H9 (cell line): ENCODE results near the gene SRSF4. TPM values are rescaled to one million over a fixed set of nuclear protein-coding genes. Genes with fewer than 3 reads are reported as not detected.

Experiments
- DNase-seq: peaks from one replicate; pipeline ENCODE4 v3.0.0-alpha.2; 2017
- H2AFZ ChIP-seq: one replicate; pipeline ENCODE4 v1.6.1; 2013; ENCODE audit warnings: mild to moderate bottlenecking, low read length, control low read depth, moderate library complexity
- H2AK5ac ChIP-seq: 2 replicates; pipeline ENCODE4 v1.6.1; 2013; ENCODE audit warnings: low read length, control low read depth, mixed read lengths; ENCODE audit not compliant: insufficient read length
- H2BK120ac ChIP-seq: one replicate; pipeline ENCODE4 v1.6.1; 2013; ENCODE audit warnings: low read depth, mild to moderate bottlenecking, low read length, control low read depth, inconsistent platforms; ENCODE audit not compliant: poor library complexity, severe bottlenecking
- H2BK12ac ChIP-seq: 2 replicates; pipeline ENCODE4 v1.6.1; 2013; ENCODE audit warnings: low read length, control low read depth, mixed read lengths, low read depth; ENCODE audit not compliant: insufficient read length
- H2BK15ac ChIP-seq: 2 replicates; pipeline ENCODE4 v1.6.1; 2013; ENCODE audit warnings: low read depth, low read length, control low read depth
- H2BK20ac ChIP-seq: one replicate; pipeline ENCODE4 v1.6.1; 2013; ENCODE audit warnings: low read depth, mild to moderate bottlenecking, low read length, control low read depth, inconsistent platforms; ENCODE audit not compliant: poor library complexity, severe bottlenecking
- H2BK5ac ChIP-seq: 2 replicates; pipeline ENCODE4 v1.6.1; 2013; ENCODE audit warnings: low read length, control low read depth, mixed read lengths; ENCODE audit not compliant: insufficient read length
- H3K14ac ChIP-seq: 2 replicates; pipeline ENCODE4 v1.6.1; 2013; ENCODE audit warnings: low read length, control low read depth; ENCODE audit not compliant: insufficient read depth
- H3K18ac ChIP-seq: 2 replicates; pipeline ENCODE4 v1.6.1; 2013; ENCODE audit warnings: low read depth, mild to moderate bottlenecking, mixed read lengths, low read length, control low read depth; ENCODE audit not compliant: insufficient read length
- H3K23ac ChIP-seq: 2 replicates; pipeline ENCODE4 v1.6.1; 2013; ENCODE audit warnings: low read length, control low read depth, mixed read lengths, low read depth; ENCODE audit not compliant: insufficient read length
- H3K23me2 ChIP-seq: 2 replicates; pipeline ENCODE4 v1.6.1; 2013; ENCODE audit warnings: low read depth, mild to moderate bottlenecking, mixed read lengths, low read length, control low read depth; ENCODE audit not compliant: insufficient read length, poor library complexity, severe bottlenecking
- H3K27ac ChIP-seq: 2 replicates; pipeline ENCODE4 v1.5.1; 2013; ENCODE audit warnings: low read length, control low read depth, mixed read lengths, low read depth; ENCODE audit not compliant: insufficient read length
- H3K27me3 ChIP-seq: 2 replicates; pipeline ENCODE4 v1.6.1; 2013; ENCODE audit warnings: low read length, control low read depth, inconsistent platforms; ENCODE audit not compliant: insufficient read depth
- H3K4ac ChIP-seq: 2 replicates; pipeline ENCODE4 v1.6.1; 2013; ENCODE audit warnings: low read depth, mild to moderate bottlenecking, control low read depth, inconsistent platforms, low read length, moderate library complexity
- H3K4me1 ChIP-seq: 2 replicates; pipeline ENCODE4 v1.6.1; 2013; ENCODE audit warnings: low read length, control low read depth, inconsistent platforms; ENCODE audit not compliant: insufficient read depth
- H3K4me2 ChIP-seq: 2 replicates; pipeline ENCODE4 v1.6.1; 2013; ENCODE audit warnings: low read length, control low read depth, mixed read lengths; ENCODE audit not compliant: insufficient read length, insufficient read depth
- H3K56ac ChIP-seq: 2 replicates; pipeline ENCODE4 v1.6.1; 2013; ENCODE audit warnings: low read depth, mild to moderate bottlenecking, mixed read lengths, low read length, control low read depth; ENCODE audit not compliant: insufficient read length
- H3K79me1 ChIP-seq: 2 replicates; pipeline ENCODE4 v1.6.1; 2013; ENCODE audit warnings: low read depth, mild to moderate bottlenecking, moderate library complexity, low read length, control low read depth, inconsistent platforms; ENCODE audit not compliant: insufficient read depth, poor library complexity, severe bottlenecking
- H3K79me2 ChIP-seq: 2 replicates; pipeline ENCODE4 v1.6.1; 2013; ENCODE audit warnings: low read length, control low read depth, inconsistent platforms; ENCODE audit not compliant: insufficient read depth
- H3K9ac ChIP-seq: 2 replicates; pipeline ENCODE4 v1.6.1; 2013; ENCODE audit warnings: low read length, control low read depth, mixed read lengths; ENCODE audit not compliant: insufficient read length; ENCODE audit errors: extremely low read depth
- H3K9me3 ChIP-seq: one replicate; pipeline ENCODE4 v1.6.1; 2013; ENCODE audit warnings: low read depth, low read length, inconsistent platforms; ENCODE audit not compliant: control insufficient read depth
- H3T11ph ChIP-seq: one replicate; pipeline ENCODE4 v1.6.1; 2013; ENCODE audit warnings: mild to moderate bottlenecking, low read length, control low read depth, inconsistent platforms
- H4K20me1 ChIP-seq: one replicate; pipeline ENCODE4 v1.6.1; 2013; ENCODE audit not compliant: control insufficient read depth, insufficient read length, insufficient read depth
- H4K5ac ChIP-seq: 2 replicates; pipeline ENCODE4 v1.6.1; 2013; ENCODE audit warnings: low read depth, mild to moderate bottlenecking, mixed read lengths, low read length, control low read depth; ENCODE audit not compliant: insufficient read length
- H4K8ac ChIP-seq: replicated peaks from 2 replicates; pipeline ENCODE4 v1.6.1; 2013; ENCODE audit warnings: low read length, control low read depth, mixed read lengths, low read depth; ENCODE audit not compliant: insufficient read length
- H4K91ac ChIP-seq: 2 replicates; pipeline ENCODE4 v1.6.1; 2013; ENCODE audit warnings: low read depth, mild to moderate bottlenecking, moderate library complexity, mixed read lengths, low read length, control low read depth; ENCODE audit not compliant: insufficient read length
- H3K27ac Mint-ChIP-seq, 3 experiments: 2 replicates in 2 of 3; 3 replicates in 1 of 3; pipeline ENCODE4 v1.8.0; 2020 to 2021; ENCODE audit warnings: mixed read lengths in 3 of 3, mild to moderate bottlenecking in 1 of 3, moderate library complexity in 1 of 3
- H3K27me3 Mint-ChIP-seq: 2 replicates; pipeline ENCODE4 v1.8.0; 2021; ENCODE audit warnings: low read depth, mild to moderate bottlenecking, moderate library complexity, mixed read lengths
- H3K36me3 Mint-ChIP-seq, 3 experiments: 2 replicates in 2 of 3; 3 replicates in 1 of 3; pipeline ENCODE4 v1.8.0; 2020 to 2021; ENCODE audit warnings: low read depth in 3 of 3, mixed read lengths in 3 of 3; ENCODE audit not compliant: insufficient read depth in 1 of 3
- H3K4me1 Mint-ChIP-seq, 2 experiments: 2 replicates each; pipeline ENCODE4 v1.8.0; 2020; ENCODE audit warnings: mixed read lengths in 2 of 2
- H3K4me3 Mint-ChIP-seq, 2 experiments: 2 replicates in 1 of 2; 3 replicates in 1 of 2; pipeline ENCODE4 v1.8.0; 2020 to 2021; ENCODE audit warnings: mild to moderate bottlenecking in 2 of 2, mixed read lengths in 2 of 2, moderate library complexity in 1 of 2
- H3K9me3 Mint-ChIP-seq, 2 experiments: 2 replicates in 1 of 2; 3 replicates in 1 of 2; pipeline ENCODE4 v1.8.0; 2020; ENCODE audit warnings: mild to moderate bottlenecking in 2 of 2, mixed read lengths in 2 of 2, moderate library complexity in 1 of 2
- WGBS: extraction: QIAGEN DNeasy Blood & Tissue Kit; methylation state at CpG from one replicate; pipeline ENCODE4 v1.1.7; 2013; ENCODE audit warnings: missing lambda C conversion rate, low lambda C conversion rate, mixed read lengths; ENCODE audit not compliant: insufficient read length; ENCODE audit errors: extremely low coverage; 5-methylcytosine and 5-hydroxymethylcytosine counted together
- total RNA-seq: library from RNA; stranded (reverse); gene quantifications from 2 replicates; pipeline ENCODE4 v1.2.1, GENCODE V29; 2021
- TF ChIP-seq, protein P1 (sequence below): fragments of 200-600 bp; sonication (generic); conservative IDR thresholded peaks from 3 replicates; pipeline ENCODE4 v1.8.0; 2021; ENCODE audit warnings: antibody characterized with exemption, mild to moderate bottlenecking

The SRSF4 gene
- total RNA-seq, 1 experiment from 2014 or later, result 90.6 TPM

DNA sequence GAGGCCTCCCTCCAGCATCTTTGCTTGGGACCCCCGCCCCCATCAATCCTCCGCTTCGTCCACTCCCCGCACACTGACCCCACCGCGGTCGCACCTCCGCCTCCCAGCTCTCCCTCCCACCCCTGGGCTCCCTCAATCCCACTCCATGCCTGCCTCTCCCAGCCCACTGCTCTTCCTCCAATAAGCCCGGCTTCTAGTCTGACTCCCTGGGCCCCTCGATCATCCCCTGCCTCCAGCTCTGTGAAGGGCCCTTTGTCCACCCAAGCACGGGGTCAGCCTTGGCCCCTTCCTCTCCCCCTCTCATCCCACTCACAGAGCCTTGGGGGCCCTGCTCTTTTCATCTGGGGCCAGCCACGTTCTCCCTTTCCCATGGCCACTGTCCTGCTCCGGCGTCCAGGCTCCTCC is 56.5 kb downstream of the SRSF4 start:
- H3K4me2 ChIP-seq, result no peak overlapping the region
- WGBS, result no CpG with 5 or more reads among the region's 14 CpGs
- H2BK15ac ChIP-seq, result no peak overlapping the region
- peak overlapping the region; percentile 47 for H3K4me3 Mint-ChIP-seq
- H4K5ac ChIP-seq, result no peak overlapping the region
- peaks cover 2% of the 10 kb centered on the region; the same call in 1 of the 2 replicates for H3K4me1 ChIP-seq
- no peak for DNase-seq
- H2AK5ac ChIP-seq, result no peak overlapping the region
- peaks cover 9 to 10% of the 10 kb centered on the region in 2 experiments for H3K4me1 Mint-ChIP-seq
- H3K23ac ChIP-seq, result no peak overlapping the region
- H2BK120ac ChIP-seq, result no peak overlapping the region
- H2BK12ac ChIP-seq, result no peak overlapping the region
- peak overlapping the region; percentile 22 for H3K18ac ChIP-seq
- no peaks in the 10 kb centered on the region for H3K9me3 ChIP-seq
- H3K9me3 Mint-ChIP-seq, result no peaks in the 10 kb centered on the region
- H2BK20ac ChIP-seq, result no peak overlapping the region
- H3K27ac ChIP-seq, result no peak overlapping the region
- H3K79me2 ChIP-seq, result no peaks in the 10 kb centered on the region
- peaks cover 33% of the 10 kb centered on the region for H3K27me3 Mint-ChIP-seq
- H3K36me3 Mint-ChIP-seq, result no peaks in the 10 kb centered on the region; a peak in 1 of 7 replicates
- no peak overlapping the region for H2BK5ac ChIP-seq
- no peak overlapping the region for H4K91ac ChIP-seq
- peak overlapping the region; percentile 49; the same call in 1 of the 2 replicates for H3K14ac ChIP-seq
- H3K79me1 ChIP-seq, result no peaks in the 10 kb centered on the region
- no peak overlapping the region for H3K9ac ChIP-seq
- TF ChIP-seq, protein P1, sequence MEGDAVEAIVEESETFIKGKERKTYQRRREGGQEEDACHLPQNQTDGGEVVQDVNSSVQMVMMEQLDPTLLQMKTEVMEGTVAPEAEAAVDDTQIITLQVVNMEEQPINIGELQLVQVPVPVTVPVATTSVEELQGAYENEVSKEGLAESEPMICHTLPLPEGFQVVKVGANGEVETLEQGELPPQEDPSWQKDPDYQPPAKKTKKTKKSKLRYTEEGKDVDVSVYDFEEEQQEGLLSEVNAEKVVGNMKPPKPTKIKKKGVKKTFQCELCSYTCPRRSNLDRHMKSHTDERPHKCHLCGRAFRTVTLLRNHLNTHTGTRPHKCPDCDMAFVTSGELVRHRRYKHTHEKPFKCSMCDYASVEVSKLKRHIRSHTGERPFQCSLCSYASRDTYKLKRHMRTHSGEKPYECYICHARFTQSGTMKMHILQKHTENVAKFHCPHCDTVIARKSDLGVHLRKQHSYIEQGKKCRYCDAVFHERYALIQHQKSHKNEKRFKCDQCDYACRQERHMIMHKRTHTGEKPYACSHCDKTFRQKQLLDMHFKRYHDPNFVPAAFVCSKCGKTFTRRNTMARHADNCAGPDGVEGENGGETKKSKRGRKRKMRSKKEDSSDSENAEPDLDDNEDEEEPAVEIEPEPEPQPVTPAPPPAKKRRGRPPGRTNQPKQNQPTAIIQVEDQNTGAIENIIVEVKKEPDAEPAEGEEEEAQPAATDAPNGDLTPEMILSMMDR, result no peak
- H3T11ph ChIP-seq, result no peak overlapping the region
- H3K56ac ChIP-seq, result no peak overlapping the region
- no peak overlapping the region for H4K8ac ChIP-seq
- H2AFZ ChIP-seq, result no peak overlapping the region
- peak overlapping the region; percentile 16; the same call in 1 of the 2 replicates for H3K4ac ChIP-seq
- no peaks in the 10 kb centered on the region; the same call in 1 of the 2 replicates for H3K27me3 ChIP-seq
- H3K23me2 ChIP-seq, result peaks cover 18% of the 10 kb centered on the region
- peaks cover 2% of the 10 kb centered on the region for H4K20me1 ChIP-seq
- peak overlapping the region in 1 of 3 experiments; percentile 77; a peak in 2 of 7 replicates for H3K27ac Mint-ChIP-seq
